GM12878 (cell line): ENCODE data around the gene METTL13. TPM values are rescaled to one million over a fixed set of nuclear protein-coding genes. Genes with fewer than 3 reads are reported as not detected.

Source experiments
- ATAC-seq: fragments of 200-7000 bp; cut with Tn5 transposase; 3 replicates; pipeline ENCODE4 v1.9.1; 2020; ENCODE audit warnings: mild to moderate bottlenecking, moderate library complexity
- BruUV-seq: library from RNA; stranded (reverse); fragments of 400-500 nt; replicated peaks from 2 replicates; lab custom pipeline; 2021; lab: Mats Ljungman, UMichigan
- CTCF ChIA-PET: fragments of 300-600 bp; sonication (Branson Sonifier 250); formaldehyde crosslinking; extraction: SDS; loops from one replicate; lab custom pipeline; 2021; ENCODE audit warnings: inconsistent platforms; lab: Yijun Ruan, JAX
- POLR2A ChIA-PET: fragments of 350-600 bp; formaldehyde crosslinking; extraction: SDS; loops from one replicate; lab custom pipeline; 2021; ENCODE audit warnings: inconsistent platforms; lab: Charles Lee
- RAD21 ChIA-PET: fragments of 300-600 bp; sonication (Branson Sonifier 250); formaldehyde crosslinking; loops from one replicate; lab custom pipeline; 2023; ENCODE audit warnings: antibody characterized with exemption; ENCODE audit not compliant: unreplicated experiment; lab: Charles Lee
- SMC1A ChIA-PET: fragments of 300-600 bp; sonication (Branson Sonifier 250); formaldehyde crosslinking; loops from one replicate; lab custom pipeline; 2023; ENCODE audit not compliant: unreplicated experiment, uncharacterized antibody; lab: Charles Lee
- DNase-seq: peaks from one replicate; pipeline ENCODE4 v3.0.0-alpha.2; 2011; ENCODE audit warnings: low read depth, low spot score
- FAIRE-seq: peaks from 3 replicates; lab custom pipeline; 2011; peaks lifted over from hg19 to GRCh38; lab: Jason Lieb, UNC
- H2AFZ ChIP-seq: 2 replicates; pipeline ENCODE4 v1.6.0; 2011; ENCODE audit warnings: low read depth, low read length, control low read depth; ENCODE audit not compliant: control insufficient read depth
- H3K27ac ChIP-seq: 2 replicates; pipeline ENCODE4 v1.5.1; 2011; ENCODE audit warnings: control low read depth; ENCODE audit not compliant: control insufficient read depth, insufficient read depth
- H3K27me3 ChIP-seq, 2 experiments: replicated peaks in 1 of 2; 2 replicates each; pipeline versions ENCODE4 v1.6.0 to v1.6.1; 2011; ENCODE audit warnings: low read length in 1 of 2; ENCODE audit not compliant: control insufficient read depth in 2 of 2, insufficient read depth in 2 of 2
- H3K36me3 ChIP-seq, 2 experiments: 2 replicates each; pipeline ENCODE4 v1.5.1; 2011; ENCODE audit warnings: low read length in 1 of 2; ENCODE audit not compliant: control insufficient read depth in 2 of 2, insufficient read depth in 2 of 2
- H3K4me1 ChIP-seq: 2 replicates; pipeline ENCODE4 v1.6.1; 2011; ENCODE audit warnings: mild to moderate bottlenecking, low read length, moderate library complexity, mixed read lengths; ENCODE audit not compliant: control insufficient read depth, insufficient read depth
- H3K4me2 ChIP-seq: 2 replicates; pipeline ENCODE4 v1.6.0; 2011; ENCODE audit warnings: control low read depth; ENCODE audit not compliant: control insufficient read depth, insufficient read depth
- H3K4me3 ChIP-seq: fragments of 200-600 bp; sonication (generic); 2 replicates; pipeline ENCODE4 v1.5.1; 2016
- H3K79me2 ChIP-seq: 2 replicates; pipeline ENCODE4 v1.6.0; 2011; ENCODE audit warnings: low read length; ENCODE audit not compliant: control insufficient read depth, insufficient read depth
- H3K9ac ChIP-seq: 2 replicates; pipeline ENCODE4 v1.8.0; 2011; ENCODE audit warnings: low read length, control low read depth, mixed read lengths; ENCODE audit not compliant: control insufficient read depth, insufficient read depth
- H3K9me3 ChIP-seq: replicated peaks from 3 replicates; pipeline ENCODE4 v1.5.1; 2011; ENCODE audit warnings: mild to moderate bottlenecking, low read length; ENCODE audit not compliant: control insufficient read depth, insufficient read depth
- H4K20me1 ChIP-seq: 2 replicates; pipeline ENCODE4 v1.6.0; 2011; ENCODE audit not compliant: control insufficient read depth, insufficient read depth
- ATF2 ChIP-seq: IDR thresholded peaks from 2 replicates; pipeline ENCODE4 v1.6.1; 2012; ENCODE audit warnings: low read length, inconsistent platforms
- CHD2 ChIP-seq: IDR thresholded peaks from 2 replicates; pipeline ENCODE4 v1.6.1; 2011; ENCODE audit warnings: low read depth, low read length, improper control_type of control experiment, borderline replicate concordance
- E2F4 ChIP-seq: IDR thresholded peaks from 2 replicates; pipeline ENCODE4 v1.6.1; 2012; ENCODE audit warnings: low read depth, low read length, improper control_type of control experiment
- FOXM1 ChIP-seq: IDR thresholded peaks from 2 replicates; pipeline ENCODE4 v1.6.1; 2012; ENCODE audit warnings: low read depth, mild to moderate bottlenecking, inconsistent platforms, low read length, moderate library complexity
- JUNB ChIP-seq: IDR thresholded peaks from 2 replicates; pipeline ENCODE4 v1.6.1; 2016; ENCODE audit warnings: antibody characterized with exemption, mild to moderate bottlenecking
- PML ChIP-seq: IDR thresholded peaks from 2 replicates; pipeline ENCODE4 v1.6.1; 2012; ENCODE audit warnings: low read length, inconsistent platforms
- SRF ChIP-seq, 2 experiments: IDR thresholded peaks; 2 replicates each; pipeline ENCODE4 v1.6.1; 2011; ENCODE audit warnings: low read depth in 2 of 2, low read length in 2 of 2, mild to moderate bottlenecking in 1 of 2, moderate library complexity in 1 of 2
- ZSCAN29 ChIP-seq: fragments of 450-650 bp; IDR thresholded peaks from 2 replicates; pipeline ENCODE4 v1.6.1; 2017; ENCODE audit warnings: mild to moderate bottlenecking, moderate library complexity
- WGBS: methylation state at CpG from one replicate; pipeline ENCODE4 v1.1.6; 2016; ENCODE audit warnings: low lambda C conversion rate; ENCODE audit not compliant: insufficient replicate concordance, insufficient coverage; ENCODE audit errors: missing lambda C conversion rate; 5-methylcytosine and 5-hydroxymethylcytosine counted together
- in situ Hi-C: fragments of 300-500 bp; cut with MboI; formaldehyde crosslinking; loops from 9 replicates; pipeline ENCODE4 v1.14.3; 2018; ENCODE audit warnings: mixed read lengths
- intact Hi-C: fragments of 100-400 bp; cut with micrococcal nuclease; formaldehyde crosslinking; loops from one replicate; pipeline ENCODE4 v1.14.2; 2022; ENCODE audit not compliant: unreplicated experiment
- polyA plus RNA-seq, 11 experiments: library from polyadenylated mRNA; depleted of rRNA in 4 of 11; unstranded in 6 of 11; stranded (reverse) in 5 of 11; fragments of >200 nt; fragmentation: Nextera tagmentation in 4 of 11; fragmentation: Illumina TruSeq in 1 of 11; extraction: Ambion mirVana in 4 of 11; extraction: Trizol in 1 of 11; gene quantifications; 1 replicate in 1 of 11; 2 replicates in 10 of 11; pipeline versions ENCODE4 v1.2.1 to v1.2.3, GENCODE V29; 2011 to 2016; ENCODE audit warnings: inconsistent platforms in 2 of 11, missing spikeins in 2 of 11, low read depth in 1 of 11
- total RNA-seq, 4 experiments: library from RNA; depleted of rRNA in 3 of 4; stranded (reverse); fragments of >200 nt in 3 of 4; fragmentation: Illumina TruSeq in 1 of 4; extraction: Trizol in 1 of 4; gene quantifications; 2 replicates each; pipeline versions ENCODE4 v1.2.1 to v1.2.3, GENCODE V29; 2013 to 2021

METTL13 gene
- total and polyA plus RNA-seq, 10 of the 15 experiments (the other 5 are each of a cell fraction or from before 2014, with no cell fraction given) = 12.2 to 47.2 (median 35.0) TPM

GRCh38 chr1:171805395-171806115 lies 24.1 kb downstream of the METTL13 start:
- no peak overlapping the region; the same call in 1 of the 2 replicates for H3K9ac ChIP-seq
- H3K9me3 ChIP-seq = no peaks in the 10 kb centered on the region
- peak overlapping the region; percentile 69 for H2AFZ ChIP-seq
- no peak overlapping the region for H3K27ac ChIP-seq
- TF ChIP-seq PML (no peak), SRF (IDR thresholded peaks at IDR 0.05; ENCODE audit: low read depth in 2 of 2, low read length in 2 of 2) (no peak), FOXM1 (no peak), JUNB (peak; percentile 53), ATF2 (0 out of 2 replicates have a peak, but pooled peaks have one; percentile 23), E2F4 (no peak), CHD2 (no peak), ZSCAN29 (no peak)
- FAIRE-seq (peak; percentile 77), DNase-seq (no peak), ATAC-seq (peak; percentile 96)
- intact Hi-C loops (loop anchor here (10.0 kb wide), 1 partner anchor 619 kb away; the partner anchor contains the start of gene C1orf105), in situ Hi-C loops (loop anchor here (5.0 kb wide), 1 partner anchor 177 kb away; no protein-coding TSS in a partner anchor)
- peaks cover 0 to 2% of the 10 kb centered on the region in 2 experiments; a peak in 2 of 4 replicates for H3K36me3 ChIP-seq
- 53% methylated on average over 9 of the region's 9 CpGs for whole genome bisulfite sequencing
- H4K20me1 ChIP-seq = no peaks in the 10 kb centered on the region
- no peaks in the 10 kb centered on the region for H3K79me2 ChIP-seq
- peak overlapping the region; percentile 54 for H3K4me2 ChIP-seq
- H3K4me3 ChIP-seq = no peak overlapping the region
- BruUV-seq = no TSS peak
- SMC1A ChIA-PET = interaction anchor here (0.8 to 8.7 kb wide), 4 partner anchors 29 to 197 kb away, joined by 3 to 142 read pairs (median 5); no protein-coding TSS in a partner anchor
- H3K27me3 ChIP-seq = no peaks in the 10 kb centered on the region
- RAD21 ChIA-PET = interaction anchor here (3.6 kb wide), 1 partner anchor 179 kb away, joined by 20 read pairs; no protein-coding TSS in a partner anchor
- POLR2A ChIA-PET = no interaction called here
- CTCF ChIA-PET = interaction anchor here (0.5 to 9.3 kb wide), 8 partner anchors 149 to 1421 kb away, joined by 3 to 322 read pairs (median 4); partner anchors contain the start of gene MYOC
- peaks cover 7% of the 10 kb centered on the region for H3K4me1 ChIP-seq
